GM19035 (cell line): ENCODE data around the gene SUGCT.
"Not testable (repeated sequence)": the region's sequence is repeated elsewhere in the genome, so short reads cannot be mapped to it uniquely, and the experiment has no call there.

Source experiments
- ATAC-seq: cut with Tn5 transposase; IDR thresholded peaks from one replicate; pipeline ENCODE4 v1.9.1; 2021; ENCODE audit not compliant: unreplicated experiment

Gene SUGCT

DNA sequence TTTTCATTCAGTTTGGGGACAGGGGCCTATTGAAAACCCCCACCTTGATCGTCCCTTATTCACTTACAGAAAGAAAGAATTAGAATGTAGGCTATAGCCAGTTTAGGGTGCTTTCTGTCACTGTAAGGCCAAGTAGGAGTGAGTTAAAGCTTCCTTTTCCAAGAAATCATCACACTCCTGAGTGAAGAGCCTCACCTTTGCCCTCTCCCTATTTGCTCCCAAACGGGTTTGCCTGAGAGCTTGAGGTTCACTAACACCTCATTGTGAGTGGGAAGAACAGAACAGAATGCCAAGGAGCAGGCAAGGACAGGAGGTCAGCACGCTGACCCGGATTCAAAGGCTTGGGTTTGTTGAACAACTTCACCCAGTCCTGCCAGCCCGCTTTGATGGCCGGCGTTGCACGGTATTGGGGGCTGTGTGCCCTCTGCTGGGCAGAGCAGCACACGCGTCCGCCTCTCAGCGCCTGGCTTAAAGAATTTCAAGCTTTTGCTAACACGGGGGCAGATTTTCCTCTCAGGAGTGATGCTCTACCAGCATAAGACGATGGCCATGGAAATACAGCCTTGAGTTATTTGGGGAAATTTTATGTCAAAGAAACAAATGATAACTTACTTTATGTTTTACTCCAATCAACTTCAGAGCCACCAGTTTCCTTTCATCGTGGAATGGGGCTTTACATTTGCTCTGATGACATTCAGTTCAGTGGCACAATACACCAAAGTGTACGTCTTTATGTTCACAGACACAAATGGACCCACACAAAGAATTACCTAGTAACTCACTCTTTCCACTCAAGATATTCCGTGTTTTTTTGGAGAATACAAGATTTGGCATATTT lies 470.0 kb downstream of the SUGCT start:
- peak; percentile 89 for ATAC-seq

DNA sequence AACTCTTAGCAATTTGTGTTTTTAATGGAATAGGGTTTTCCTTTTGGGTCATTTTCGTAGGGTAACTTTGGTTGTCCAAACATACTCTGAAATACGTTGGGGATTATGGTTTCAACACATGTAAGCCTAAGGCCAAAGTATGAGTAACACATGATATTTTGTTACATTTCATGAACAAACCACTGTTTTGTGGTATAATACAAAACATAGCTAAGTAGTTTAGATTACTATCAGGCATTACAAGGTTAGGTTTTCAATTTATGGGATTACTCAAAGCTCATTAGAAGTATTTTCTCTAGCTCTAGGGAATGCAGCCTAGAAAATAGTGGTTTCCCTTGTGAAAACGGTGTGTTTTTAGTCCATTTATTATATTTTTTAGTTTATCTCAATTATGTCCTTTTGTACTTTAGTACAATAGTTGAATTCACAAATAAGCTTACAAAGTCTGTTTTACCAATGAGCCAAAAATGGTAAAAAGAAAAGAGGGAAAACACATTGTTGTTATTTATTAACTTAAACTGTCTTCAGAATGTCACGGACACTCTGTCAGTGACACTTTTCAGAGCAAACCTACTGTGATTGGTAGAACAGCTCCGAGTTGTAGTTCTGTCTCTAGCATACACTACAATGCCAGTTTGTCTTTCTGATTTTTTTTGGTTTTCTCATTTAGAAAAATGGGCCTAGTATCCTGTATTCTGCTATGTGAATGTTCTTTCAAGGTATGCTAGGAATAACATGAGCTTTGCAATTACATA lies 473.7 kb downstream of the SUGCT start:
- ATAC-seq = no peak

DNA sequence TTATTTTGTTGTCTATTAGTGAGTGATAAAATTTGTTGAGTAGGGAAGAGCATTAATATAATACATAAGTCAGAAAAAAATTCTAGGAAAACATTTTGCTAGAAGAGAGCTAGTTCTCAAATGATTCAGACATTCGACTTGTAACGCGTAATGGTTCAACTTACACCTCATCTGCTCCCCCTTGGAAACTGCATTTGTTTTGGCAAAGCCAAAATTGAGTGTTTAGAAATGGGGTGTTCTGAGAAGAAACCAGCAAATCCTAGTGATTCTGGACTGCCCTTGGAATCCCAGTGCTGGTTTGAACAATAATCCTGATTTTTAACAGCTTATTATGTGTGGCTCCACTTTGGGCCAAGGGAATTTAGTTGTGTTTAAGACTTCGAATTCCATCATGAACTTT lies 475.7 kb downstream of the SUGCT start:
- no peak for ATAC-seq

DNA sequence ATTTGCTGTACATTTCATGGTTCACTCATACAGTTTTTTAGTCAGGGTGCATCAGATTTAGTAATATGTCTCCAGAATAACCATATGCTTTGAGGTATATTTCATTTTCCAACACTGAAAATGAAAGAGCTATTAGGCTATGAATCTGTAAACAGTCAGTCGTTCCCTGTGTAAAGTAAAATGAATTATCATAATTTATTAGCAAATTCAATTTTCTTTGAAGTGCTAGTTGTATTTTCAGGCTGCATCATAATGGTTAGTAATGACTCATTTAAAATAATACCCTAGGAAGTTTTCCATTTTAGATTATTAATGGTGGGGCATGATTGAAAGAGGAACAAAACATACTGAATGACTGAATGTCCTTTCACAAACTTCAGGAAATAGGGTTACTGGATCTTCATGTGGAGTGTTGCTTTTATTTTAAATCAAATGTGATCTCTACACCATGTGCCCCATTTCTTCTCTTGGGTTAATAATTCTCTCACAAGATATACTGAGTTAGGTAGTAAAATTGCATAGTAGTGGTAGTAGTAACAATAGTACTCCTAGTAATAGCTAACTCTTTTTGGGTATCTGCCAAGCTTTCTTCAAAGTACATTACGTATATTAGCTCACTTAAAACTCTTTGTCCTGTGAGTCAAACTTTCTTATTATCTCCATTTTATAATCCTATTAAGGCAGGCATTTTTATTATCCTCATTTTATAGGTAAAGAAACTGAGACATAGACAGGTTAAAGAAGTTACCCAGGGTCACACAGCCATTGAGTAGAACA lies 476.5 kb downstream of the SUGCT start:
- ATAC-seq = no peak

DNA sequence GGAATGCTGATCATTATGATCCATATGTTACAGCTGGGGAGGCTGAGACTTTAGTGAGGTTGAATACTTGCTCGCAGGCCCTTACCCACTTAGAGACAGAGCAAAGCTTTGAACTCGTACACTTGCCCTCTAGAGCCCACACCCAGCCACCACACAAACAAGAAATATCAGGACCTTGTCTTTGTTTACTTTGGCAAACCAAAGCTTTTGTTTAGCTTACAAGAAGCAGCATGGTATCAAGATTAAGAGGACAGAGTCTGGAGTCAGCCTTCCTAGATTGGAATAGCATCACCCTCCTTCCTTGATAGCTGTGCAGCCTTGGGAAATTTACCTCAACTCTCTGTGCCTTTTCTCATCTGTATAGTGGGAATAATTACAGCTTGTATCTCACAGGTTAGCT lies 477.5 kb downstream of the SUGCT start:
- no peak for ATAC-seq

DNA sequence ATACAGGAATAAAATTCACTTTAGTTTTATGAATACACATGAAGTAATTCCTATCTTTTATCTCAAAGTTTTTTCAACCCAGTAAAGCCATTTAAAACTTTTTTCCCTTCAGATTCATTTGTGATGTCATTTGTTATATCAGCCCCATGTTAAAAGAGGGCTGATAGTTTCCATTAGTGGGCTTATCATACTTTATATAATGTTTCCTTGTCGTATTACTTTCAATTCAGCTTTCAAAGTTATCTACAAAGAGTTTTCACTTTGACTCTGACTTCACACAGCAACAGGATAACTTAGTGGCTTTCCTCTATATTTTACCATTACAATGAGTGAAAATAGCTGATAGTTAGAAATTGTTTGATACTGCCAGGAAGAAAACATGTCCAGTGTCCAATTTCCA lies 484.8 kb downstream of the SUGCT start:
- no peak for ATAC-seq

DNA sequence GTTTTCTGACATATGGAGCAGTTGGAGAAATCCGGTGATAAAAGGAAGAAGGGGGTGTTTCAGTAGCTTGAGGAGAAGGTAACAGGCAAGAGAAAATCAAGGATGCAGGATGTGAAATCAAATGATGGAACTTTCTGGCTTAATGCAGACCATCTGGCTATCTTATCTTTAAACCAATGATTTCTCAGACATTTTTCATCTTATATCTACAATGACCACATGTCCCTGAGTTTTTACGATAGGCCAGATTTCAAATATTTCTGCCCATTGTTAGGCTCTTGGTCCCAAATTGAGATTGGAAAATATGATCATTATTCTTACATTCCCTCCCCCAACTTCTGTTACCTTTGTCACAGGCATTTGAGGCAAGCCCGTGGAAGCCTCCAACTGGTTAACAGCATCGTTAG lies 486.8 kb downstream of the SUGCT start:
- ATAC-seq = no peak

DNA sequence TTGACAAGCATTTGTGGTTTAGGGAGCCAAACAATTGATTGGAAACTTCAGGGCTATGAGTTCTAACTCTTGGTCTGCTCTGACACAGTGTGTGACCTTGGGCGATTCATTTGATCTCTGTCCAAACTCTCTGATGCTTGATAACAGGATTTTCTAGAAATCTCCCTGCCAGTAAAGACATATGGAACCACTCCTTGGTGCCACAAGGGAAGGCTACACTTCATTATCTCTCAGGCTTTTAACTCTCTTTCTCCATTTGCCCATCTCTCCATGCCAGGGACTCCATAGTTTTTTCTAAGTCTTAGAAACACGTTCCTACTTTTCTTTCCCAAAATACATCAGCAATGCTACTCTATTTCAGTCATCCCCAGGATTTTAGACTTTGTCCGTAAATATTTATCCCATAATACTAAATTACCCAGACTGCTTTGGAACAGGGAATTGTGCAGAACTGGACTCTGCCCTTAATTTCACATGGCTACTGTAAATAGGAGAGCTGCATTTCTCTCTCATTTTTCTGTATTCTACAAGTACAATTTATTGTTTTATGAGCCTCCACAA lies 488.2 kb downstream of the SUGCT start:
- no peak for ATAC-seq

DNA sequence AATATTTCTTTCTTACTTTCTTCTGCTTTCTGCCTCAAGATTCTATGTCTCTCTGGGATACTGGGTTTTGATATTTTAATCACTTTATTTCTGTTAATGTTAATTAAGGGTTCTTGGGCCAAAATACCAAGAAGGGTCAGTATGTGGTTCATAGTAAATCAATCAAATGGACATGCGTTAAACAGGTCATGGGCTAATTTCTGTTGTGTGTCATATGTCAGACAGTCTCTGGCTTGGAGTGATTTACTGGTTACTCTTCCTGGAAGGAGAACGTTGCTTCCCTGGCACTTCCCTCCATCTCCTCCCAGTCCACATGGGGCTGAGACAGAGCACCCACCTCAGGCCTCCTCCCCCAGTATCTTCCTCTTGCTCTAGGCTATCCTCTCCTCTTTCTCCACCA lies 489.1 kb downstream of the SUGCT start:
- no peak for ATAC-seq

DNA sequence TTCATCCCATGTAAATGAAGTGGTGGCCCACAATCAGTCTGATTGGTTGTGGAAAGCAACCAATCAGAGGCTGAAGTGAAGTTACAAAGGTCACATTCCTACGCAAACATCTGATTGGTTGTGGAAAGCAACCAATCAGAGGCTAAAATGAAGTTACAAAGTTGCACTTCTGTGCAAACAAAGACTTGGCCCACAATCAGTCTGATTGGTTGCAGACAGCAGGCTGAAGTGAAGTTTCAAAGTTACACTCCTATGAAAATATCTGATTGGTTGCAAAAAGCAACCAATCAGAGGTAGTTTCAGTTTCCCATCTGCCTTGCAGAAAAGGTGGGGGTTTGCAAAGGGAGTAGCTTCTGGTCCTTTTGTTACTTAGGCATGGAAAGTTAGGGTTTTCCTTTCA lies 492.6 kb downstream of the SUGCT start:
- ATAC-seq = not testable (repeated sequence)

DNA sequence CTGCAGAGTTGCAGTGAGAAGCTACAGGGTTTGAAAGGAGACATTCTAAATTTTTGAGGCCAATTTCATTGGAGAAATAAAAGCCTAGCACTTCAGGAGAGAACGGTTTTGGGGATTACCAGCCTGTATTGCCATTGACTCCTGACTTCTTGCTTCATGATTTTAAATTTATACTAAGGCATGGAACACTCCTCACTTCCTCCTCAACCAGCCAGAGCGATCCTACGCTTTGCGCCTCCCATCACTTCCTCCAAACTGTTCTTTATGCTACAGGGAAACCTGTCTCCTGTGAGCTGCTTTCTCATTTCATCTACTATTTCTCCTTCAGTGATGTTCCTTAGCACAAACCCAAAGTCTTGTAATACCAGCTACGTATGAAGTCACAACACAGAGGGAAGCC lies 495.1 kb downstream of the SUGCT start:
- ATAC-seq = no peak

DNA sequence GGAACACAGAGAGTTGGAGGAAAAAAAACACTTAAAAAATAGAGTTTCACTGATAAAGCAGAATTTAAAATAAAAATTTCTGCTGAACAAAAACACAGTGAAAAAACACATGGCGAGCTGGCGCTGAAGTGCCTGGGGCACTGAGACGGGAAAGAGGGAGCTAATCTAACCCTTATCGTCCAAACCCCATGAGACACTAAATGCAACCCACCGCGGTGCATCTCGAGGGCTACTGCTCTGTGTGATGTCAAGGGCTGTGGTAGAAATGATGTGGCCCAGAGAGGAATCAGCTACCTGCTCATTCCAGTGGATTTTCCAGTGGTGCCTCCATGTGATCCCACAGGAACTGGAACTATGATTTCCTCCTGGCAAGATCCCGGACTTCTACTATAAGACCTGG lies 499.3 kb downstream of the SUGCT start:
- no peak for ATAC-seq

DNA sequence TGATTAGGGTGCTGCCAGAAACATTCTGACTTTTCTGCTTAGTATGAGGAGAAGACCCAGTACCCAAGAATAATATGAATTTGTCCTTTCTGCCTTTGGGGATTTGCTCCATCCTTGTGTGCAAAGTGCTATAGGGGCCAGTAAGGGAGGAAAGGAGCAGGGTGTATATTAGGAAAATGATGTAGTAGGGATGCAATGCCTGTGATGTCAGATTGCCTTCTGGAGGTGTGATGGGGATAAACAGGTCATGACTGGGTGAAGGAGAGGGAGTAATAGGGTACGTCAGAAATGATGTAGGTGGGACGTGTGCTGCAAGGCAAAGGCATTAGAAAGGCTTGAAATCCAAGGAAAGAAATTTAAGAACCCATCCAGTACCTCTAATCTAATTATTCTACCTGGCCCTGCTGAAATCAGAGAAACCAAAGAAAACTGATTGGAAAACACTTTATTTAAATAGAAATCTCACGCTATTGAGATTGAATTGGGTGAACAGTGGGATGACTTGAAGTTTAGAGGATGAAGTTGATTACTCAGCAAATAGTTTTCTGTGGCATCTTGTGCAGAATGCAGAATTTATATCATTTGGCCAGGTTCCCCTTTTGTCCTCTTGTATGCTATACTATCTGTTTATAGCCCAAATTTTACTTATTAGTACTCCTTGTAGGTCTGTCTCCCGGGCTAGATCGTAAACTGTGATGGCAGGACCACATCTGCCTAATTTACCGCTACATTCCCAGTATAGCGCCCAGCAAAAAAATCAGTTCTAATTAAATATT lies 503.9 kb downstream of the SUGCT start:
- no peak for ATAC-seq

DNA sequence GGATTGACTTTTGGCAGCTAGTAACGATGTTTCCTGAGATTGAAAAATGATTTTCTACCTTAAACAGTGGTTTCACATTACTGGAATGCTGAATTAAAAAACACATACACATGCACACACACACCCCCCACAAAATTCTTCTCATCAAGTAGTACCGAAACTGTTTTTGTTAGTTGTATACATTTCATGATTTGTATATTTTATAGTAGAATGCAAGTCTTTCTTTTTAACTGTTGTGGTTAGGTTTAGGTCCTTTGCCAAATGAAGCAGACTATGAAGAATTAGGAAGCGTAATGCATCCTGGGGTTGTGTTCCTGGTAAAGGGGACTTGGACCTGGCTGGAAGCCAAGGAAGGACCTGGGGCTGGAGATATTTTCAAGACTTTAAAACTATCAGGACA lies 505.8 kb downstream of the SUGCT start:
- ATAC-seq = no peak

DNA sequence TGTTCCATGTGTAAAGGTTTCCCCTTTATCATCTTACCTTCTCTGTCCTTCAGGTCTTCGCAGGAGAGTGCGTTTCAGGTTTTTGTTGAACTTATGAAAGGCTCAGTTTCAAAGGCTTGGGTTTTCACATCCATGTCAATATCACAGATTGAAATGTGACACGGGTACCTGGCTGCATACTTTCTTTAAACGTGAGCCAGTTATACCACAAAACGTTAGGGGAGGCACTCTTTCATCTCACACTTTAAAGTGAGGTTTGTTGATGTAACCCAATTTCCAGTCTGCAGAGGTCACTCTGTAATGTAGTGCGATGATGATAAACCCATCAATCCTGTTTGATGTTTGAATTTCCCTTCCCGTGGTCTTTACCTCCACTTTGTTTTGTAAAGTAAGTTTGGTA lies 506.9 kb downstream of the SUGCT start:
- no peak for ATAC-seq

DNA sequence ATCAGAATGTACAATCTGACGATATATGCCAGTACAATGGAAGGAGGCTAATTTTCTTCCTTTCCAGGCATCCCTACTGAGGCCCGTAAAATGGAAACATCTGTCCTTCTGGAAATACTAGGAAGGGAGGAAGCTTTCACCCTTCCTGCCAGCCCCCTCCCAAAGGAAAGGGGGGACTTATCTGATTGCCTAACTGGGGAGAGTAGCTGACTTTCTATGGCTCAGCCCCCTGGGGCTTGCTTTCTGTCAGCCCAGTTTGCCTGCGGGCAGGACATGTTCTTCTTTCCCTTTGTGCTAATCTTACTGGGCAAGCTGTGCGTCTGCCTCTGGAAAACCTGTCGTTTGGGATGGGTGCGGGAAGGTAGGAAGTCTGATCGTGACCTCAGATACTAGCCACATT lies 508.9 kb downstream of the SUGCT start:
- no peak for ATAC-seq

DNA sequence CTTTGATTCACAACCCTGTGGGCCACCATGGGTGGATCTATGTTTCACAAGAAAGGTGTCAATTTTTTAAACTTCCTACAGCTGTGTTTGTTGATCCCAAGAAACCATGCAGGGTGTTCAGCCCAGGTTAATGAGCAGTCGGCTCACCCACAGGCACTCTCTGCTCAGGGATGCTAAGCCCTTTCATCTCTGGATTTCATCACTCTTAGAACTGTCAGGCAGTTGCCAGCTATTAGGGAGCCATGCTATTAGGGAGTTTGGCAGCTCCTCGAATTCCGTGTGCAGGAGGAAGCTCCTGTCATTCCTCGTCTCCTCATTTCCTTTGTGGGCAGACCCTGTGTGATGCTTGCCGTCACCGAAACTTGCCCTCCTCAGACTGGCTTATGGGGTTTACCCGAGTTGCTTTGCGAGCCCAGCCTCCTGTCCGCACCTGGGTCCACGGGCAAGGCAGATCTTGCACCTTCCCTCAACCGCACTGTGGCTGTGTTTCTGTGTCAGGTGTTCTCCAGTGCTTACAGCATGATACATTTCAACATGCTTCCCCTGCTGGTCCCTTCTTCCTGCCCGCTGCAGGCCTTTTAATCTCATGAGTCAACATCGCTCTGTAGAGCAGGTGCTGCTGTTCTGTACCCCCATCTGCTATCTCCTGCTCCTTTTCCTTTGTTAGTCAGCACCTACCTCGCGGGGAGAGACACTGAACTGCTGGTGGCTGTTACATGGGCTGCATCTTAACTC lies 509.8 kb downstream of the SUGCT start:
- ATAC-seq = no peak

DNA sequence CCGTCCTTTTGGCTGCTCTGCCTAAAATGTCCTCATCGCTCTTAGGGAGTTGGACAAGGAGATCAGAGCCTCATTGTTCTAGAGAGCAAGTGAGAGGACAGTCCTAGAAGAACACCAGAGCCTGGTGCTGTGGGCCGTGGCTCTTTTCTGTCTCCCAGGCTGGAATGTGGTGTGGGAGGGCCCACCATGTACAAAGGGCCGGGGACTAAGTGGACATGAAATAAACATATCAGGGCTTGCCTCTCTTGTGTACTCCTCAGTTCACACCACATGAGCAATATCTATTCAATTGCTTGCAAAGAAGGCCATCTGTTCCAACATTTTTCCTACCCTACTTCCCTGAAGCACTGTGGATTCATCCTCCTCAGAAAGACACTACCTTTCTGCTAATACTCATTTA lies 510.4 kb downstream of the SUGCT start:
- ATAC-seq = no peak

DNA sequence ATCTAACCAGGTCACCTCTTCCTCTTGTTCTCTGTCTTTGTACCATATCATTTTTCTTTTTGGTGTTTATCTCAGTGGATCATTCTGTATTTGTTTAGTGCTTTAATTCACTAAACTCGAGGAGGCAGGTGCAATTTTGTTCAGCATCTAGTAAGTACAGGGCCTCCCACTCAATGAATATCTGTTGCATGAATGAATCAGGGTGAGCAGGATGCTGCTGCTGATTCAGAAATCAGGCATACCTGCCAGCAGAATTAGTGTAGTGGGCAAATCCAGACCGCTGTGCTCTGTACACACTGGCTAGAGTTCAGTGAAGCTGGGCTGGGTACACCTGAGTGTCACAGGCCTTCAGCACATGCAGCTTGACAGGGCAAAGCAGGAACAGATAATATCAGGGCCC lies 511.9 kb downstream of the SUGCT start:
- ATAC-seq = no peak

DNA sequence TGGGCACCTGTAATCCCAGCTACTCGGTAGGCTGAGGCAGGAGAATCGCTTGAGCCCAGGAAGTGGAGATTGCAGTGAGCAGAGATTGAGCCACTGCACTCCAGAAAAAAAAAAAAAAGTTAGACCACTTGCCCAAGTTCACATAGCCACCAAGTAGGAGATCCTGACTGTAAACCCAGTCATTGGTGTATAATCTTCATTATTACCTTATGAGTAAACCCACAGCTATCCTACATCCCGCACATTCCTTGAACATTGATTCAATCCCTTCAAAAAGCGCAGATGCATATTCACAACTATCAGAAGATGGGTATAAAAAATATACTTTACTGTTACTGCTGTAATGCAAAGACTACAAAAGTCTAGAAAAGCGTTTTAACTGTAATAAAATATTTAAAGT lies 512.9 kb downstream of the SUGCT start:
- no peak for ATAC-seq
